Fibroblast of lung (primary cell): Measurements from ENCODE around the gene FBLN1. TPM values are rescaled to one million over a fixed set of nuclear protein-coding genes. Genes with fewer than 3 reads are reported as not detected.

Experiments used
- DNase-seq, 2 donors: peaks; one replicate each; pipeline versions ENCODE4 v3.0.0 to v3.0.0-alpha.2; 2010; ENCODE audit warnings: low read depth in 2 of 2
- H2AFZ ChIP-seq: 2 replicates; pipeline ENCODE4 v1.5.1; 2012; ENCODE audit warnings: low read length, control low read depth, inconsistent platforms
- H3K27ac ChIP-seq: 2 replicates; pipeline ENCODE4 v1.5.1; 2011; ENCODE audit warnings: low read length, control low read depth; ENCODE audit not compliant: insufficient read depth
- H3K27me3 ChIP-seq: 2 replicates; pipeline ENCODE4 v1.5.1; 2011; ENCODE audit warnings: mild to moderate bottlenecking, low read length; ENCODE audit not compliant: control insufficient read depth, insufficient read depth
- H3K36me3 ChIP-seq: 2 replicates; pipeline ENCODE4 v1.5.1; 2011; ENCODE audit warnings: low read length; ENCODE audit not compliant: control insufficient read depth, insufficient read depth
- H3K4me1 ChIP-seq: 2 replicates; pipeline ENCODE4 v1.5.1; 2011; ENCODE audit warnings: low read length; ENCODE audit not compliant: control insufficient read depth, insufficient read depth; ENCODE audit errors: extremely low read depth
- H3K4me2 ChIP-seq: 2 replicates; pipeline ENCODE4 v1.5.1; 2011; ENCODE audit warnings: low read length, control low read depth; ENCODE audit not compliant: insufficient read depth; ENCODE audit errors: extremely low read depth
- H3K4me3 ChIP-seq, 4 experiments: fragments of 200-600 bp in 1 of 4; sonication (generic) in 1 of 4; replicated peaks in 1 of 4; 2 replicates each; pipeline ENCODE4 v1.5.1; 2011 to 2016; ENCODE audit warnings: low read length in 4 of 4, low read depth in 3 of 4, mild to moderate bottlenecking in 3 of 4, control low read depth in 2 of 4, inconsistent platforms in 1 of 4, mixed read lengths in 1 of 4; ENCODE audit not compliant: insufficient read depth in 1 of 4; ENCODE audit errors: control extremely low read depth in 1 of 4
- H3K79me2 ChIP-seq: 2 replicates; pipeline ENCODE4 v1.5.1; 2012; ENCODE audit warnings: mild to moderate bottlenecking, low read length, inconsistent platforms; ENCODE audit not compliant: control insufficient read depth, insufficient read depth
- H3K9ac ChIP-seq: 2 replicates; pipeline ENCODE4 v1.5.1; 2011; ENCODE audit warnings: mild to moderate bottlenecking, low read length, control low read depth; ENCODE audit not compliant: insufficient read depth
- H3K9me3 ChIP-seq: 2 replicates; pipeline ENCODE4 v1.5.1; 2012; ENCODE audit warnings: low read depth, low read length; ENCODE audit not compliant: control insufficient read depth, insufficient read depth
- H4K20me1 ChIP-seq: 2 replicates; pipeline ENCODE4 v1.5.1; 2011; ENCODE audit warnings: low read length; ENCODE audit not compliant: control insufficient read depth, insufficient read depth; ENCODE audit errors: extremely low read depth
- EZH2 ChIP-seq: IDR thresholded peaks from 2 replicates; pipeline ENCODE4 v1.5.1; 2012; ENCODE audit warnings: low read length, control low read depth, mild to moderate bottlenecking; ENCODE audit errors: missing control alignments
- polyA plus RNA-seq, 2 donors: library from polyadenylated mRNA; depleted of rRNA in 1 of 2; stranded (reverse) in 1 of 2; unstranded in 1 of 2; fragments of >200 nt; gene quantifications; 2 replicates each; pipeline ENCODE4 v1.2.1, GENCODE V29; 2011 to 2012; ENCODE audit warnings: missing spikeins in 1 of 2
- total RNA-seq: library from RNA; depleted of rRNA; stranded (reverse); fragments of >200 nt; gene quantifications from 2 replicates; pipeline ENCODE4 v1.2.1, GENCODE V29; 2014
- TF ChIP-seq, protein P1 (sequence below), 2 donors: IDR thresholded peaks in 1 of 2; conservative IDR thresholded peaks in 1 of 2; 1 replicate in 1 of 2; 2 replicates in 1 of 2; pipeline ENCODE4 v1.5.1; 2011 to 2012; ENCODE audit warnings: low read length in 2 of 2, control low read depth in 1 of 2, inconsistent platforms in 1 of 2, low read depth in 1 of 2, mild to moderate bottlenecking in 1 of 2

Gene FBLN1
- total and polyA plus RNA-seq, 2 donors (not counting 1 experiment from before 2014, with no cell fraction given) = 134 to 270 TPM

DNA sequence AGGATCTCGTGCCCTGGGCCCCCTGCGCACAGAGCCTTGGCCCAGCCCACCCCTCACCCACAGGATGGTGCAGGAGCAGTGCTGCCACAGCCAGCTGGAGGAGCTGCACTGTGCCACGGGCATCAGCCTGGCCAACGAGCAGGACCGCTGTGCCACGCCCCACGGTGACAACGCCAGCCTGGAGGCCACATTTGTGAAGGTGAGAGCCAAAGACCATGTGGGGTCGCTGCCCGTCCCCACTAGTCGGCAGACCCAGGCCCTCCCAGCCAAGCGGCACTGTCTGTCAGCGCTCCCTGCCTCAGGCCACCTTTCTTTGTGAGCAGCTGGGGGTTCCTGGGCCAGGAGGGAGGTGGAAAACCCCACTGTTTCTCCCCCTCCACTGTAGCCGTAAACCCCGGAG lies 22.8 kb downstream of the FBLN1 start:
- TF ChIP-seq EZH2 = no peak
- TF ChIP-seq, protein P1, sequence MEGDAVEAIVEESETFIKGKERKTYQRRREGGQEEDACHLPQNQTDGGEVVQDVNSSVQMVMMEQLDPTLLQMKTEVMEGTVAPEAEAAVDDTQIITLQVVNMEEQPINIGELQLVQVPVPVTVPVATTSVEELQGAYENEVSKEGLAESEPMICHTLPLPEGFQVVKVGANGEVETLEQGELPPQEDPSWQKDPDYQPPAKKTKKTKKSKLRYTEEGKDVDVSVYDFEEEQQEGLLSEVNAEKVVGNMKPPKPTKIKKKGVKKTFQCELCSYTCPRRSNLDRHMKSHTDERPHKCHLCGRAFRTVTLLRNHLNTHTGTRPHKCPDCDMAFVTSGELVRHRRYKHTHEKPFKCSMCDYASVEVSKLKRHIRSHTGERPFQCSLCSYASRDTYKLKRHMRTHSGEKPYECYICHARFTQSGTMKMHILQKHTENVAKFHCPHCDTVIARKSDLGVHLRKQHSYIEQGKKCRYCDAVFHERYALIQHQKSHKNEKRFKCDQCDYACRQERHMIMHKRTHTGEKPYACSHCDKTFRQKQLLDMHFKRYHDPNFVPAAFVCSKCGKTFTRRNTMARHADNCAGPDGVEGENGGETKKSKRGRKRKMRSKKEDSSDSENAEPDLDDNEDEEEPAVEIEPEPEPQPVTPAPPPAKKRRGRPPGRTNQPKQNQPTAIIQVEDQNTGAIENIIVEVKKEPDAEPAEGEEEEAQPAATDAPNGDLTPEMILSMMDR (conservative IDR thresholded peaks at IDR 0.05 in 1 of 2, IDR thresholded peaks at IDR 0.05 in 1 of 2; ENCODE audit: low read depth in 1 of 2, low read length in 2 of 2) = no peak
- H3K4me3 ChIP-seq = no peak overlapping the region
- H3K4me2 ChIP-seq = no peak overlapping the region
- no peak for DNase-seq
- no peaks in the 10 kb centered on the region for H3K9me3 ChIP-seq
- H3K36me3 ChIP-seq = peaks cover 5% of the 10 kb centered on the region
- no peak overlapping the region for H3K27ac ChIP-seq
- no peaks in the 10 kb centered on the region for H3K79me2 ChIP-seq
- peaks cover 9% of the 10 kb centered on the region for H3K4me1 ChIP-seq
- no peak overlapping the region for H2AFZ ChIP-seq
- H4K20me1 ChIP-seq = no peaks in the 10 kb centered on the region
- no peaks in the 10 kb centered on the region for H3K27me3 ChIP-seq
- H3K9ac ChIP-seq = no peak overlapping the region

DNA sequence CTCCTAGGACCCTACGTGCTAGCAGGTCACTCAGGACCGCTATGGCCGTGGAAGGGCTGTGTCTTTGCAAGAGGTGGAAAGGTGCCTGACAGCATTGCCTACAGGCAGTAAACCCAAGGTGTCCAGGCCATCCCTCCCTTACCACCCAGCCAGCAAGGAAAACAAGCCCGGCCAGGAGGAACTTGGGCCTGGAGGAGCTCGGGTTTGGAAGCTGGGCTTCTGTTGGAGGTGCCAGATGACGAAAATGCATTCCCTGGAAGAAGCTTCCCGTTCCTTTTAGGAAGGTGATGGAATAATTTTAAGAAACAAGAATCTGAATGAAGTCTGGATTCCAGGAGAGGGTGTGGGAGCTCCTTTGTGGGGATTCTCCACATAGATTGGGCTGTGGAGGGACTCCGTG lies 23.6 kb downstream of the FBLN1 start:
- no peaks in the 10 kb centered on the region for H3K27me3 ChIP-seq
- H3K4me2 ChIP-seq = no peak overlapping the region
- peaks cover 11% of the 10 kb centered on the region for H3K4me1 ChIP-seq
- no peaks in the 10 kb centered on the region for H4K20me1 ChIP-seq
- no peak overlapping the region for H3K4me3 ChIP-seq
- H3K36me3 ChIP-seq = peaks cover 3% of the 10 kb centered on the region
- H3K79me2 ChIP-seq = no peaks in the 10 kb centered on the region
- DNase-seq = peak in 1 of 2 donors; percentile 48
- no peak overlapping the region for H3K9ac ChIP-seq
- H3K9me3 ChIP-seq = no peaks in the 10 kb centered on the region
- H2AFZ ChIP-seq = no peak overlapping the region
- no peak overlapping the region for H3K27ac ChIP-seq
- TF ChIP-seq EZH2 = no peak
- TF ChIP-seq, protein P1 (conservative IDR thresholded peaks at IDR 0.05 in 1 of 2, IDR thresholded peaks at IDR 0.05 in 1 of 2; ENCODE audit: low read depth in 1 of 2, low read length in 2 of 2) = no peak

DNA sequence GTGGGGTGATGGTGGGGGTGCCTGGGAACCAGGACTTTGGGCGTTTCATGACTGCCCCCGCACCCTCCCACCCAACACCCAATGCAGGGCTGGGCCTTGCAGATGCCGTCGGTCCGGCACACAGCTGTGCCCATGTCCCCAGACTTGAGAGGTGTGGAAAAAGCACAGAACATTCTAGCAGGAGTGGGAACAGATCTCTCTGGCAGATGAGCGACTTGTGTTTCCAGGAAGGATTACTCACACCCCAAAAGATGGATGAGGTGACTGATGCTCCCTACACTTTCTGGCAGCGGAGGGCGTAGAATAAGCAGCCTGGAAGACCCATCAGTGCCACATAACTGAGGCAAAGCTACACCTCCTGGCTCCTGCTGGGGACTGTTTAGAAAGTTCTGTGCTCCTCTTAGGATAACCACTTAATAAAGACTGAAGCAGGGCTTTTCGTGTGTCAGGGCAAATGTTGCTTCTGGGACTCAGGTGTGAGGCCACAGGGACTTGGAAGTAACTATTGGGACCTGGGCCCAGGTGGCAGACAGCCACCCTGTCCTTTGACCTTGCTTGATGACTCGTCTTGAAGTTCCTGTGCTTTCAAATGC lies 24.2 kb downstream of the FBLN1 start:
- Histone ChIP-seq H3K9ac (no peak overlapping the region), H3K9me3 (no peaks in the 10 kb centered on the region), H3K27ac (no peak overlapping the region), H3K27me3 (no peaks in the 10 kb centered on the region), H3K4me2 (no peak overlapping the region), H3K4me1 (peaks cover 11% of the 10 kb centered on the region), H3K79me2 (no peaks in the 10 kb centered on the region), H2AFZ (no peak overlapping the region), H4K20me1 (no peaks in the 10 kb centered on the region), H3K36me3 (peaks cover 2% of the 10 kb centered on the region), H3K4me3 (no peak overlapping the region)
- TF ChIP-seq, protein P1 (conservative IDR thresholded peaks at IDR 0.05 in 1 of 2, IDR thresholded peaks at IDR 0.05 in 1 of 2; ENCODE audit: low read depth in 1 of 2, low read length in 2 of 2) = no peak
- no peak for TF ChIP-seq EZH2
- DNase-seq = peak; percentile 70 to 86
